ENCODE measurements around the gene MYDGF. TPM values are rescaled to one million over a fixed set of nuclear protein-coding genes. Genes with fewer than 3 reads are reported as not detected.

The MYDGF gene
- total RNA-seq, 2 experiments from 2014 or later = 73.3 to 77.3 TPM

DNA sequence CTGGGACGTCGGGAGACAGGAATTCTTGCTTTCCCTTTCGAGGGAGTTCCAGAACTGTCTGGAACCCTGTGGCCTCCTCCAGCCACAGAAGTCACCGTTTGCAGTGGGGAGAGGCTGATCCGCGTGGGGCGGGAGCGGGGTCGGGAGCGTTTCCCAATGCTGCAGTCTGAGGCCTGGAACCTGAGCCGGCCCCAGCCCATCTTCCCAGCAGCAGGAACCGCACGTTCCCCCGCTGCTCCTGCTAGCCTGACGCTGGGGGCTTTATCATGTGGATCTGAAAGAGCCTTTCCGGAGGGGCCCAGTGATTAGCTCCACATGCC, 40.1 kb upstream of the MYDGF start:
- POLR2A ChIA-PET = no interaction called here
- no TSS peak for BruUV-seq (replicated peaks)
- H3K79me2 ChIP-seq (ENCODE audit: insufficient read depth, low read depth, low read length) = no peaks in the 10 kb centered on the region
- H2AFZ ChIP-seq (ENCODE audit: low read length) = no peak overlapping the region
- no peaks in the 10 kb centered on the region for H3K9me3 ChIP-seq (ENCODE audit: low read length)
- H3K4me2 ChIP-seq (ENCODE audit: low read length) = no peak overlapping the region
- no peak for DNase-seq (ENCODE audit: low spot score)
- no peaks in the 10 kb centered on the region for H3K4me1 ChIP-seq (ENCODE audit: insufficient read depth, low read length, poor library complexity, severe bottlenecking)
- no peak for TF ChIP-seq EZH2phosphoT487 (IDR thresholded peaks at IDR 0.05; ENCODE audit: borderline replicate concordance, low read depth, low read length)
- TF ChIP-seq, protein P1, sequence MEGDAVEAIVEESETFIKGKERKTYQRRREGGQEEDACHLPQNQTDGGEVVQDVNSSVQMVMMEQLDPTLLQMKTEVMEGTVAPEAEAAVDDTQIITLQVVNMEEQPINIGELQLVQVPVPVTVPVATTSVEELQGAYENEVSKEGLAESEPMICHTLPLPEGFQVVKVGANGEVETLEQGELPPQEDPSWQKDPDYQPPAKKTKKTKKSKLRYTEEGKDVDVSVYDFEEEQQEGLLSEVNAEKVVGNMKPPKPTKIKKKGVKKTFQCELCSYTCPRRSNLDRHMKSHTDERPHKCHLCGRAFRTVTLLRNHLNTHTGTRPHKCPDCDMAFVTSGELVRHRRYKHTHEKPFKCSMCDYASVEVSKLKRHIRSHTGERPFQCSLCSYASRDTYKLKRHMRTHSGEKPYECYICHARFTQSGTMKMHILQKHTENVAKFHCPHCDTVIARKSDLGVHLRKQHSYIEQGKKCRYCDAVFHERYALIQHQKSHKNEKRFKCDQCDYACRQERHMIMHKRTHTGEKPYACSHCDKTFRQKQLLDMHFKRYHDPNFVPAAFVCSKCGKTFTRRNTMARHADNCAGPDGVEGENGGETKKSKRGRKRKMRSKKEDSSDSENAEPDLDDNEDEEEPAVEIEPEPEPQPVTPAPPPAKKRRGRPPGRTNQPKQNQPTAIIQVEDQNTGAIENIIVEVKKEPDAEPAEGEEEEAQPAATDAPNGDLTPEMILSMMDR (conservative IDR thresholded peaks at IDR 0.05; ENCODE audit: low read length) = no peak
- H4K20me1 ChIP-seq (ENCODE audit: insufficient read depth, low read length) = no peaks in the 10 kb centered on the region
- CTCF ChIA-PET (ENCODE audit: unreplicated experiment) = no interaction called here
- intact Hi-C loops (cut with micrococcal nuclease; ENCODE audit: unreplicated experiment) = no loop called here
- peaks cover 54% of the 10 kb centered on the region for H3K36me3 ChIP-seq (ENCODE audit: insufficient read depth, low read length)
- no peaks in the 10 kb centered on the region for H3K9me2 ChIP-seq (ENCODE audit: insufficient read depth, low read length)
- H3K4me3 ChIP-seq (ENCODE audit: low read depth, low read length, poor library complexity, severe bottlenecking) = no peak overlapping the region
- no peak overlapping the region for H3K27ac ChIP-seq (ENCODE audit: low read depth, low read length, poor library complexity, severe bottlenecking)

DNA sequence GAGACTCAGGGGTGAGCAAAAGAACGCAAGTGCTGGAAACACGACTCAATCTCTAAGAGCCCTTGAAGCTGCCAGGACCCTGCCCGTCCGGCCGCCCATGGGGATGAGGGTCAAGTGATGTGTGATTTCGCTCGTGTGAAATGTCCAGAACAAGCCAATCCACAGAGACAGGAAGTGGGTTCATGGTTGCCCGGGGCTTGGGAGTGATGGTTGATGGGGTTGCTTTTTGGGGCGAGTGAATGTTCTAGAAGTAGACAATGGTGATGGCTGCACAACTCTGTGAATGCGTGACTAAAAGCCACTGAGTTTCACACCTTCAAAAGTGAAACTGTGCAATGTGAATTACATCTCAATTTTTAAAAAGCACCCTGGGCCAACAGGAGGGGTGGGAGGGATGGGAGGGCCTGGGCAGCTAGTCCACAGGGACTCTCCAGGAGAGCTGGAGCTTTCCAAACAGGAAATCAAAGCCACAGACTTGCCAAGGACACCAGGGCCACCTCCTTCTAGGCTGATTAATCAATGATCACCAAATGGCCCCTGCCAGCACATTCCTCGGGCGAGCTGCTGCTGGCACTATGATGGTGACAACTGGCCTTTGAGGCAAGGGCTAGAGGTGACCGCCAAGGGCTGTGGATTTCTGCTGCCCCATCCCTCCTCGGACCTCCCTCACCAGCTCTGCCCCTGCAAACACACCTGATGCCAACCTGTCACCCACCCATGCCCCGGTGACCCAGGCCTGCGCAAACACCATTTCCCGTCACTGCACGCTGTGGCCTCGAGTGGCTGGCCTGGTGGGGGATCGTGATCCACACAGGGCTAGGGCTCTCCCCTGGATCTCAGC, 39.5 kb upstream of the MYDGF start:
- peaks cover 57% of the 10 kb centered on the region for H3K36me3 ChIP-seq (ENCODE audit: insufficient read depth, low read length)
- DNase-seq (ENCODE audit: low spot score) = no peak
- intact Hi-C loops (cut with micrococcal nuclease; ENCODE audit: unreplicated experiment) = no loop called here
- H3K4me1 ChIP-seq (ENCODE audit: insufficient read depth, low read length, poor library complexity, severe bottlenecking) = no peaks in the 10 kb centered on the region
- TF ChIP-seq, protein P1 (conservative IDR thresholded peaks at IDR 0.05; ENCODE audit: low read length) = no peak
- TF ChIP-seq EZH2phosphoT487 (IDR thresholded peaks at IDR 0.05; ENCODE audit: borderline replicate concordance, low read depth, low read length) = no peak
- ChIA-PET CTCF (ENCODE audit: unreplicated experiment) (no interaction called here), POLR2A (no interaction called here)
- H3K27ac ChIP-seq (ENCODE audit: low read depth, low read length, poor library complexity, severe bottlenecking) = no peak overlapping the region
- no peaks in the 10 kb centered on the region for H4K20me1 ChIP-seq (ENCODE audit: insufficient read depth, low read length)
- no TSS peak for BruUV-seq (replicated peaks)
- H3K9me2 ChIP-seq (ENCODE audit: insufficient read depth, low read length) = no peaks in the 10 kb centered on the region
- H3K79me2 ChIP-seq (ENCODE audit: insufficient read depth, low read depth, low read length) = no peaks in the 10 kb centered on the region
- H2AFZ ChIP-seq (ENCODE audit: low read length) = no peak overlapping the region
- H3K4me2 ChIP-seq (ENCODE audit: low read length) = no peak overlapping the region
- H3K4me3 ChIP-seq (ENCODE audit: low read depth, low read length, poor library complexity, severe bottlenecking) = no peak overlapping the region
- no peaks in the 10 kb centered on the region for H3K9me3 ChIP-seq (ENCODE audit: low read length)

DNA sequence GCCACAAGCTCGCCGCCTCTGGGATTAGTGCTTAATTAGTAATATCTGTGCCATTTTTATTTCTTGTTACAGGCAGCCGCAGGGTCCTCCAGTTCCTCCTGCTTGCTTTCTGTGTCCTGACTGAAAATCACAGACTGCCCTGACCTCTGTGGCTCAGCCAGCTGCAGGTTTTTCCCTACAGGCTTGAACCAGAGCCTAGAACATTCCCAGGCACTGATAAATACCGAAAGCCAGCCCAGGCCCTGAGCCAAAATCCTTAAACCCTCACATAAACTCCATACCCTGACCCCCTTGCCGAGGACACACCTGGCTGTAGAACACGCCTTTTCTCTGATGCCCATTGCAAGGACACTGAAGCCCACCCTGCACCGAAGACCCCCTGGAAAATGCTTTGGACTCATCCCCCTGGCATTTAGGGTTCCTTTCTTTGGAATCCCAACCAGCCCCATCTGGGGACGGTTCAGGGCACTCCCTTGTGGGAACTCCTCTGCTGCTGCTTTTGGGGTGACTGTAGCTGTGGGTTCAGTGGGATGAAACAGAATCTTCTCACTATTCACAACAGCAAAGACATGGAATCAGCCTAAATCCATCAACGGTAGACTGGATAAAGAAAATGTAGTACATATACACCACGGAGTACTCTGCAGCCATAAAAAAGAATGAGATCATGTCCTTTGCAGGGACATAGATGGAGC, 38.0 kb upstream of the MYDGF start:
- no peak overlapping the region for H3K27ac ChIP-seq (ENCODE audit: low read depth, low read length, poor library complexity, severe bottlenecking)
- BruUV-seq (replicated peaks) = no TSS peak
- POLR2A ChIA-PET = no interaction called here

More for the DNA sequence above, 38.0 kb upstream of the MYDGF start:
- no peak for DNase-seq (ENCODE audit: low spot score)
- TF ChIP-seq EZH2phosphoT487 (IDR thresholded peaks at IDR 0.05; ENCODE audit: borderline replicate concordance, low read depth, low read length) = no peak
- TF ChIP-seq, protein P1 (conservative IDR thresholded peaks at IDR 0.05; ENCODE audit: low read length) = no peak
- Histone ChIP-seq H4K20me1 (ENCODE audit: insufficient read depth, low read length) (no peaks in the 10 kb centered on the region), H3K36me3 (ENCODE audit: insufficient read depth, low read length) (peaks cover 53% of the 10 kb centered on the region), H3K9me2 (ENCODE audit: insufficient read depth, low read length) (no peaks in the 10 kb centered on the region), H3K9me3 (ENCODE audit: low read length) (no peaks in the 10 kb centered on the region), H2AFZ (ENCODE audit: low read length) (no peak overlapping the region), H3K4me3 (ENCODE audit: low read depth, low read length, poor library complexity, severe bottlenecking) (no peak overlapping the region), H3K4me1 (ENCODE audit: insufficient read depth, low read length, poor library complexity, severe bottlenecking) (no peaks in the 10 kb centered on the region), H3K4me2 (ENCODE audit: low read length) (no peak overlapping the region), H3K79me2 (ENCODE audit: insufficient read depth, low read depth, low read length) (no peaks in the 10 kb centered on the region)
- CTCF ChIA-PET (ENCODE audit: unreplicated experiment) = no interaction called here
- intact Hi-C loops (cut with micrococcal nuclease; ENCODE audit: unreplicated experiment) = no loop called here
